ENCODE data around the gene MYO5A.

Gene MYO5A

DNA sequence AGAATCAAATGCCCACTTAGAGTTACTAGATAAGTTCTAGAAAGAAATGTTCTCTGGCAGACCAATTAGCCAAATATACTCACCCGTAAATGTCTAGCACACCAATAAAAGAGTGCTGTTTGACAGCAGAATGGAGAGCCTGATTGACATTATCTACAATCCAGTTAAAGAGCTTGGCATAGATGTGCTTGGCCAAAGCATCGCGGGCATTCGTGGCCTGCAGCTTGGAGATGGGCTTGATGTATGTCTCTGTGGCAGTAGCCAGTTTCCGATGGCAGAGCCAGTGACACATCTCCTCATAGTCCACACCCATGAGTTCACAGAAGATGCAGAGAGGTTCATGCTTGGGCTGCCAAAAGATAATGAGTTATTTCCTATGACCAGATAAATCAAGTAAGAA is 131.6 kb downstream of the MYO5A start:
- no peak overlapping the region for H3K4me3 ChIP-seq (ENCODE audit: low read depth, low read length)
- TF ChIP-seq, protein P1, sequence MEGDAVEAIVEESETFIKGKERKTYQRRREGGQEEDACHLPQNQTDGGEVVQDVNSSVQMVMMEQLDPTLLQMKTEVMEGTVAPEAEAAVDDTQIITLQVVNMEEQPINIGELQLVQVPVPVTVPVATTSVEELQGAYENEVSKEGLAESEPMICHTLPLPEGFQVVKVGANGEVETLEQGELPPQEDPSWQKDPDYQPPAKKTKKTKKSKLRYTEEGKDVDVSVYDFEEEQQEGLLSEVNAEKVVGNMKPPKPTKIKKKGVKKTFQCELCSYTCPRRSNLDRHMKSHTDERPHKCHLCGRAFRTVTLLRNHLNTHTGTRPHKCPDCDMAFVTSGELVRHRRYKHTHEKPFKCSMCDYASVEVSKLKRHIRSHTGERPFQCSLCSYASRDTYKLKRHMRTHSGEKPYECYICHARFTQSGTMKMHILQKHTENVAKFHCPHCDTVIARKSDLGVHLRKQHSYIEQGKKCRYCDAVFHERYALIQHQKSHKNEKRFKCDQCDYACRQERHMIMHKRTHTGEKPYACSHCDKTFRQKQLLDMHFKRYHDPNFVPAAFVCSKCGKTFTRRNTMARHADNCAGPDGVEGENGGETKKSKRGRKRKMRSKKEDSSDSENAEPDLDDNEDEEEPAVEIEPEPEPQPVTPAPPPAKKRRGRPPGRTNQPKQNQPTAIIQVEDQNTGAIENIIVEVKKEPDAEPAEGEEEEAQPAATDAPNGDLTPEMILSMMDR (IDR thresholded peaks at IDR 0.05; ENCODE audit: low read depth, low read length): no peak

- TF ChIP-seq, protein P1 (IDR thresholded peaks at IDR 0.05; ENCODE audit: low read depth, low read length): no peak
Measured at GRCh38 chr15:52394118-52394517, 134.6 kb downstream of the MYO5A start.

GRCh38 chr15:52392008-52392687 is 136.5 kb downstream of the MYO5A start:
- TF ChIP-seq, protein P1 (IDR thresholded peaks at IDR 0.05; ENCODE audit: low read depth, low read length): no peak
- no peak overlapping the region for H3K4me3 ChIP-seq (ENCODE audit: low read depth, low read length)

More at GRCh38 chr15:52394118-52394517, 134.6 kb downstream of the MYO5A start:
- H3K4me3 ChIP-seq (ENCODE audit: low read depth, low read length): no peak overlapping the region

- TF ChIP-seq, protein P1 (IDR thresholded peaks at IDR 0.05; ENCODE audit: low read depth, low read length): no peak
- no peak overlapping the region for H3K4me3 ChIP-seq (ENCODE audit: low read depth, low read length)
Measured at GRCh38 chr15:52391069-52391468, 137.6 kb downstream of the MYO5A start.

DNA sequence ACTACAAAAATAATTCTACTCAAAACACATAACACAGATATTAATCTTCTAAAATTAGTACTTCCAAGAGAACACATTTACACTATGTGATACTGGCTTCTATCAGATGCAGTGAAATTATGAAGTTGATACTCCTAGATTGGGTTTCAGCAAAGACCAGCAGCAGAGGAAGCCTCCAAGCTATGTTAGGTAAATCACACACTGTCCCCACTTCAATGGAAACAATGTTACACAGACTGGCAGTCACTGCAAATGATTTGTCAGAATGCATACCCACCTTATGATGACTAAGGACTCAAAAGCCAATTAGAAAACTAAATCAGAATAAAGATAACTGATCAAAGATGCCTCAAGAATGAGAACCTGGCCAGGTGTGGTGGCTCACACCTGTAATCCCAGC is 143.0 kb downstream of the MYO5A start:
- H3K4me3 ChIP-seq (ENCODE audit: low read depth, low read length): no peak overlapping the region
- TF ChIP-seq, protein P1 (IDR thresholded peaks at IDR 0.05; ENCODE audit: low read depth, low read length): no peak

- TF ChIP-seq, protein P1 (IDR thresholded peaks at IDR 0.05; ENCODE audit: low read depth, low read length): no peak
- no peak overlapping the region for H3K4me3 ChIP-seq (ENCODE audit: low read depth, low read length)
Measured at GRCh38 chr15:52383100-52383588, 145.5 kb downstream of the MYO5A start.

DNA sequence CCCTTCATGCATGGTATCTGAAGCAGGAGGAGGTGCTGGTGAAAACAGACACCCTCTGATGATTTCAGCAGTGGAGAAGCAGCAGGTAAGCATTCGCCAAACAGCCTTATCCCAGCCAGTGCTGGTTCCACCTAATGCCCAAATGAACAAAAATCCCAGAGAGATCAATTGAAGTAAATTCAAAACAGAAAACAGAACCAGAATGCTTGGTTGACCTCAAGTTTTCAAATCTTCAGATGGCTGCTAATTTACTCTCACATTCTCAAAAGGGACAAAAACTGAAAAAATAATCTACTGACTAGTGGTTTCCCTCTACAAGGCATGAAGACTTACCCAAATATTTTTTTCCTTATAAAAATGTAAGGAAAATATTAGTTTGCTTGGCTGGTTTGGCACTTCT is 146.0 kb downstream of the MYO5A start:
- TF ChIP-seq, protein P1 (IDR thresholded peaks at IDR 0.05; ENCODE audit: low read depth, low read length): no peak
- H3K4me3 ChIP-seq (ENCODE audit: low read depth, low read length): no peak overlapping the region

Data from WI38 (cell line).